Measurements from ENCODE around the gene D2HGDH.
"Not testable (repeated sequence)": the region's sequence is repeated elsewhere in the genome, so short reads cannot be mapped to it uniquely, and the experiment has no call there.

Gene D2HGDH

DNA sequence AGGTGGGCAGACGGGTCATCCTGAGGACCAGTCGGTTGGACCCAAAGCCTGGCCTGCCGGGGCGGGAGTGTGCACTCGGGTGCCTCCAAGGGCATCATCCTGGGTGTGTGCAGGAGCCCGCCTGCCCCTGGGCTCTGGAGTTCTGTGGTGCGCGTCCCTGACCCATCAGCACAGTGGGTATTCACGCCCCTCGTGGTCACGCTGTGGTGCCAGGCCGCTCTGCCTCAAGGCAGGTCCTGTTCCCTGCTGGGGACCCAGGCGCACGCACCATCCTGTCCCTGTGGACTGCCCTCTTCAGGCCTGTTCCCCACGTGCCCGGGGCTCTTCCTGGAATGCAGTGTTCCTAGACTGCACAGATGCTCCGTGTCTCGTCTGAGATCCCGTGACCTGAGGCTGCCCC is 14.3 kb upstream of the D2HGDH start:
- H3K27ac Mint-ChIP-seq, result no peak overlapping the region
- no peaks in the 10 kb centered on the region for H3K4me1 Mint-ChIP-seq
- no peak overlapping the region for H3K4me3 Mint-ChIP-seq
- no peaks in the 10 kb centered on the region for H3K9me3 Mint-ChIP-seq
- no peaks in the 10 kb centered on the region for H3K27me3 Mint-ChIP-seq
- peaks cover 13% of the 10 kb centered on the region for H3K36me3 Mint-ChIP-seq

DNA sequence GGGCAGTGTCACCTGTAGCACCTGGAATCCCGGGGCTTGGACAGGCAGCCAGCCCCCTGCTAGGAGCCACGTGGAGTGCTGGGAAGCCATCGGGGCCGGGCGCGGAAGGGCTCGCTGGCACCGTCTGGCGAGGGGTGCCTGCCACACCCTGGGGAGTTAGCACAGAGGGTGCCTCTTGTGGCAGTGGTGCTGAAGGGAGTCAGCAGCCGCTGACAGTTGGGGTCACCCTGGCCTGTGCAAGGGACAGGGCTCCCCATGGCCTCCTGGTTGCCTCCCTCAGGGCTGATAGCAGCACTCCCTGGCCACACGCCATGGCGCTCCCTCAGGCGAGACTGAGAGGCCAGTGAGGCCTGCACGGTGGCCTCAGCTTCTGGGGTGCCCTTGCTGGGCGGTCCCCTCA is 13.9 kb upstream of the D2HGDH start:
- Mint-ChIP-seq H3K27ac (no peak overlapping the region), H3K27me3 (no peaks in the 10 kb centered on the region), H3K9me3 (no peaks in the 10 kb centered on the region), H3K4me1 (no peaks in the 10 kb centered on the region), H3K4me3 (no peak overlapping the region), H3K36me3 (peaks cover 13% of the 10 kb centered on the region)

DNA sequence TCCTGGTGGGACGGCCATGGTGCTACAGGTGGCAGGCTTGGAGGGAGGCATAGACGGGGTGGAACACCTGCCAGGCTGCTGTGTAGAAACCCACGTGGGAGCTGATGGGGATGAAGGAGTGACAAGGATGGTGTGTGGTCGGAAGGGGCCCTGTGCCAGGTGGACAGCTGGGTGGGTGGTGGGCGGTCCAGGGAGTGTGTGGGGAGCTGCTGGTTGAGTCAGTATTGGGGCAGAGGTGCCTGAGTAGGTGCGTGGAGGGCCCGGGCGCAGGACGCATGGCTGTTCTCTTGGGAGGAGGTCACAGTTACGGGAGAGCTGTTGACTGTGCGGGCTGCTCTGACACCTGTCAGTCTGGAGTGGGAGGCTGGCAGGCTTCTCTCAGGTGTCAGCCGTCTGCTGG is 12.6 kb upstream of the D2HGDH start:
- H3K36me3 Mint-ChIP-seq, result peaks cover 10% of the 10 kb centered on the region
- H3K4me3 Mint-ChIP-seq, result no peak overlapping the region
- no peaks in the 10 kb centered on the region for H3K4me1 Mint-ChIP-seq
- no peaks in the 10 kb centered on the region for H3K9me3 Mint-ChIP-seq
- no peak overlapping the region for H3K27ac Mint-ChIP-seq
- H3K27me3 Mint-ChIP-seq, result no peaks in the 10 kb centered on the region

DNA sequence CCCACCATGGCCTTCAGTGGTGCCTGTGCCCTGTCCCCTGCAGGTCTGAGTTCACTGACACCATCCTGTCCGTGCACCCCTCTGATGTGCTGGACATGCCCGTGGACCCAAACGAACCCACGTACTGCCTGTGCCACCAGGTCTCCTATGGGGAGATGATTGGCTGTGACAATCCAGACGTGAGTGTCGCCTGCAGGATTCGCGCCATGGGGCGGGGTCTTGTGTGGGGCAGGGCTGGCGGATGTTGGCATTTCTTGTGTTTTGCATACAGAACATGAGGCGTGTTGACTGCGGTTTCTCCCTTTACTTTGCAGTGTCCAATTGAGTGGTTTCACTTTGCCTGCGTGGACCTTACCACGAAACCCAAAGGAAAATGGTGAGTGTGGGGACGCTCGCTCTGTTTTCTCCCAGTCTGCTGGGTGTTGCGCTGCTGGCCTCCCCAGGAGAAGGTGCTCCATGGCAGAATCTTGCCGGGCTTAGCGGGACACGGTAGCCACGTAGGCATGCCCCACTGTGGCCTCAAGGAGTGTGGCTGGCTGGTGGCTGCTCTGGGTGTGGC is 11.5 kb upstream of the D2HGDH start:
- Mint-ChIP-seq H3K4me1 (no peaks in the 10 kb centered on the region), H3K36me3 (peaks cover 7% of the 10 kb centered on the region), H3K27me3 (no peaks in the 10 kb centered on the region), H3K9me3 (no peaks in the 10 kb centered on the region), H3K4me3 (no peak overlapping the region), H3K27ac (no peak overlapping the region)

DNA sequence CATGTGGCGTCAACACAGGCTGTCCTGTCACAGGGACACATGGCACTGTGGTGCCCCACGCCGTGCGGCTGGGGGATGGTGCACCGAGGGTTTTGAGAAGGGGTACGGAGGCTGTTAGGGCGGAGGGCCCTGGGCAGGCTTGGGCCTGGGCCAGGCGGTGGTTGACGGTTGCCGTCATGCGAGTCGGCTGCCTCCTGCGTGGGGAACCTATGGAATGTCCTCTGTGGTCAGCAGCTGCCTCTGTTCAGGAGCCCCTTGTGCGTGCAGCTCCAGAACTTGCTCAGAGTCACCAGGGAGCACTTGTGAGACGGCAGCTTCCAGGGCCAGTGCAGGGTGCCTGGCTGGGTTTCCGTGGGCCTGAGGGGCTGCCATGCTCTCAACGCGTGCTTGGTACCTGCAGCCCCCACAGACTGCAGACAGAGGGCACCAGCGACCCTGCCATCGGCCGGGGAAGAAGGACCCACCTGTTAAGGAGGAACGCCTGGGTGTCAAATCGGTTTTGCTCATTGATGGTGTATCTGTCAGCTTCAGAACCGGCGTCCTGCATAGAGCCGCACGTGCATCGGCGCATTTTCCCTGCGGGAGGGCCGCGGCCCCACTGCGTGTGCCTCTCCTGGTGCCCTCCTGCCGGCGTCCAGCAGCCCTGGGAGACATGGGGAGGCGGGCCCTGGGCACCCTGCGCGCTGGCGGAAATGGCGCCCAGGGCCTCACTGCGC is 10.0 kb upstream of the D2HGDH start:
- no peak overlapping the region for H3K27ac Mint-ChIP-seq
- H3K27me3 Mint-ChIP-seq, result no peaks in the 10 kb centered on the region
- H3K36me3 Mint-ChIP-seq, result peaks cover 7% of the 10 kb centered on the region
- H3K4me3 Mint-ChIP-seq, result no peak overlapping the region
- H3K9me3 Mint-ChIP-seq, result no peaks in the 10 kb centered on the region
- no peaks in the 10 kb centered on the region for H3K4me1 Mint-ChIP-seq

DNA sequence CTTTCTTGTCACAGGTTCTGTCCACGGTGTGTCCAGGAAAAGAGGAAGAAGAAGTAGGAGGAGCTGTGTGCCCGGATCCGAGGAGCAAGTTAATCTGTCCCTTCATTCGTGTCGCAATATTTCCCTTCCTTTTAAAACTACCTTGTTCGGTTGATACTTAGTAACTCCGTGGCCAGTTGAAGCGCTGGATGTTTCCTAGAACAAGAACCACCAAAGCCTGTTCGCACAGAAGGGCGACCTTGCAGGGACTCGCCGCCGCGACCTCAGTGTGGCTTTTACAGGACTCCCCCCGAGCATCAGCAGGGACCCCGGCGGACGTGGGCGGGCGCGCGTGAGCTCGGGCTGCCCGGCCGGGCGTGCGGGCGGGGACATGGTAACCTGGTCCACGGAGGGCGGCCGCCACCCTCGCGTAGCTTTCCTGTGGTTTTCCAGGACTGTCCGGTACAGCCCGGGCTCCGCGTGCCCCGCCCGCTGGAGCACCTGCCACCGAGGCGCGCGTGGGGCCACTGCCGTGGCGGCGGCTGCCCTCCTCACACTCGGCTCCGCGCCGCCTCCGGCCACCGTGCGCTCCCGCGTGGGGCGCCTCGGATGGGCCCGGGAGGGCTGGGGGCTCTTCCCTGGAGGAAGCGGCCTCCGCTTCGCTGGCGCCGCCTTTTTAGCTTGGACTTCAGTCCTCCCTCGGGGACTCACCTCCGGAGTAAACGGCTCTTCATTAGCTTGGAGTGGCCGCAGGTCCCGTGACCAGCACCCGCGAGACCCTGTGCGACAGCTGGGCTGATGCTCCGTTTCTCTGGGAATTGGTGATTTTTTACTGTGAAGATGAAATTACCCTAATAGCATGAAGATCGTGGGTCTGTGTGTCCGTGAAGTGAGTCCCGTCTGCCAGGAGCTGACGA is 9.2 kb upstream of the D2HGDH start:
- Mint-ChIP-seq H3K27me3 (no peaks in the 10 kb centered on the region), H3K27ac (no peak overlapping the region), H3K36me3 (peaks cover 7% of the 10 kb centered on the region), H3K4me3 (no peak overlapping the region), H3K9me3 (no peaks in the 10 kb centered on the region), H3K4me1 (peaks cover 7% of the 10 kb centered on the region)

DNA sequence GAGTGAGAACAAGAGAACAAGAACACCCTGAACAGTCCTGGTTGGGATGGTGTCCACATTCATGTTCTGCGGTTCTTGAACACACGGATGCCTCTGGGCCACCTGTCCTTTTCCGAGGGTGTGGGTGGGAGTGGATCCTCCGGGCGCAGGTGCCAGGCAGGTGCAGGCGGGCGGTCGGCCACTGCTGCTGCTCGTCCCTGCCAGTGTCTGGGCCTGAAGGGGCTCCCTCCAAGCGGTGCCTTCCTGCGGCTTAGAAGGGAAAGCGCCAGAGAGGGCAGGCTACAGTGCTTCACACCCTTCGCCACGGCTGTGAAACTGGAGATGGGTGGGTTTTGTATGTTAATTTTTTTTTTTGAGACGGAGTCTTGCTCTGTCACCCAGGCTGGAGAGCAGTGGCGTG is 8.0 kb upstream of the D2HGDH start:
- Mint-ChIP-seq H3K27ac (no peak overlapping the region), H3K4me3 (no peak overlapping the region), H3K4me1 (peaks cover 16% of the 10 kb centered on the region), H3K27me3 (no peaks in the 10 kb centered on the region), H3K36me3 (peaks cover 5% of the 10 kb centered on the region), H3K9me3 (no peaks in the 10 kb centered on the region)

DNA sequence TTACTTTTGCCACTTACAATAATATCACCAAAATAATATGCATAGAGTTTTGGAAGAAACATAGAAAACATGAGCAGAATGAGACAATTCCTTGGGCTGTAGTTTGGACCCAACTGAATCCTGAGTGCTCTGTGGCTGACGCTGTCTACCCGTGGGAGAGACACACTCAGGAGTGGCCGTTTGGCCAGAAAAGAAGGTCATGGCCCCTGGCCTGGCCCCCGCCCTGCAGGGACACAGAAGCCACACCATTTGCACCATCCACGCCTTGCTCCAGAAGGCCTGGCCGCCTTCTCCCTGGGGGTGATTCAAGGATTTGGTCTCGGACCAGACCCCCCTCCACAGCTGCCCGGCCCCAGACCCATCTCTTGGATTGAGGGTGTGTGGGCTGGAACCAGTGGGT is 6.4 kb upstream of the D2HGDH start:
- Mint-ChIP-seq H3K4me1 (peaks cover 28% of the 10 kb centered on the region), H3K27me3 (no peaks in the 10 kb centered on the region), H3K36me3 (no peaks in the 10 kb centered on the region)

DNA sequence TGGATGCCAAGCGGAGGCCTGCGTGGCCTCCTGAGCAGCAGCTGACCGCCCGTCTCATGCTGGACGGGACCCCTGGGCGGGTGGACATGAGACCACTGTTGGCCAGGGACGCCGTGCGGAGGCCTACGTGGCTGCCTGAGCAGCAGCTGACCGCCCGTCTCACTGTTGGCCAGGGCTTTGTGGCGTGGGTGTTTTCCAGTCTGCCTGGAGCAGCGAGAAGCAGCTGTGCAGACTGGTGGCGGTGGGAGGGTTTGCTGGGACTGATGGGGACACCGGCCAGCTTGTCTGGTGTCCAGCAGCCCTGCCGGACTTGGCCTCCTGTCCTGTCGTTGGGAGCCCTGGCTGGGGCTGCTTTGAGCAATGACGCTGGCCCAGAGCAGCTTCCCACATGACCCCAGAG is 5.8 kb upstream of the D2HGDH start:
- Mint-ChIP-seq H3K36me3 (no peaks in the 10 kb centered on the region), H3K27ac (no peak overlapping the region), H3K4me3 (no peak overlapping the region), H3K4me1 (peaks cover 30% of the 10 kb centered on the region), H3K9me3 (no peaks in the 10 kb centered on the region), H3K27me3 (no peaks in the 10 kb centered on the region)

More for the DNA sequence above, 6.4 kb upstream of the D2HGDH start:
- no peak overlapping the region for H3K27ac Mint-ChIP-seq
- no peak overlapping the region for H3K4me3 Mint-ChIP-seq
- H3K9me3 Mint-ChIP-seq, result no peaks in the 10 kb centered on the region

DNA sequence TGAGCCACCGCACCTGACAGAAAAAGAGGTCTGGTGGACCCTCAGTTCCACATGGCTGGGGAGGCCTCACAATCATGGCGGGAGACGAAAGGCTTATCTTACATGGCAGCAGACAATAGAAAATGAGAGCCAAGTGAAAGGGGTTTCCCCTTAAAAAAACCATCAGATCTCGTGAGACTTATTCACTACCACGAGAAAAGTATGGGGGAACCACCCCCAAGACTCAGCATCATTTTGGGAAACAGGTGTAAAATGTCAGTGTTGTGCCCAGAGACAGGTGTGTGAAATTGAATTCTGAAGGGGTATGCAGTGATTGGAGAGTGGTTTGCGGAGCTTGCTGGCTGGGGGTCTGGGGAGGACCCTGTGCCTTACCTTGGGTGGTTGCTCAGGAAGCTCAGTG is 4.6 kb upstream of the D2HGDH start:
- Mint-ChIP-seq H3K9me3 (no peaks in the 10 kb centered on the region), H3K4me3 (peak overlapping the region; percentile 62), H3K36me3 (no peaks in the 10 kb centered on the region), H3K27me3 (no peaks in the 10 kb centered on the region), H3K27ac (no peak overlapping the region), H3K4me1 (peaks cover 30% of the 10 kb centered on the region)

DNA sequence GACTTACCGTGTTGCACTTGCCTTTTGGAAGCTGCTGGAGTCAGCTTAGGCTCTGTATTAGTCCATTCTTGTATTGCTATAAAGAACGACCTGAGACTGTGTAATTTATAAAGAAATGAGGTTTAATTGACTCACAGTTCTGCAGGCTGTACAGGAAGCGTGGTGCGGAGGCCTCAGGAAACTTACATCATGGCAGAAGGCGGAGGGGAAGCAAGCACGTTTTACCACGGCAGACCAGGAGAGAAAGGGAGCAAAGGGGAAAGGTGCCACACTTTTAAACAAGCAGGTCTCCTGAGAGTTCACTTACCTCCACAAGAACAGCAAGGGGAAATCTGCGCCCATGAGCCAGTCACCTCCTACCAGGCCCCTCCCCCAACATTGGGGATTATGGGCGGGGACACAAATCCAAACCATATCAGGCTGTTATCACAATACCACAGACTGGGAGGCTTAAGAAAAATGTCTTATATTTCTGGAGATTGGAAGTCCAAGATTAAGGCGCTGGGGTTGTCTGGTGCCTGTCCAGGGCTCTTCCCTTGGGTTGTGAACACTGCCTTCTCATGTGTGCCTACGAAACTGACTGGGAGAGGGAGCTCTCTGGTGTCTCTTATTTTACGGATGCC is 3.6 kb upstream of the D2HGDH start:
- Mint-ChIP-seq H3K27ac (peak overlapping the region; percentile 86), H3K27me3 (no peaks in the 10 kb centered on the region)

DNA sequence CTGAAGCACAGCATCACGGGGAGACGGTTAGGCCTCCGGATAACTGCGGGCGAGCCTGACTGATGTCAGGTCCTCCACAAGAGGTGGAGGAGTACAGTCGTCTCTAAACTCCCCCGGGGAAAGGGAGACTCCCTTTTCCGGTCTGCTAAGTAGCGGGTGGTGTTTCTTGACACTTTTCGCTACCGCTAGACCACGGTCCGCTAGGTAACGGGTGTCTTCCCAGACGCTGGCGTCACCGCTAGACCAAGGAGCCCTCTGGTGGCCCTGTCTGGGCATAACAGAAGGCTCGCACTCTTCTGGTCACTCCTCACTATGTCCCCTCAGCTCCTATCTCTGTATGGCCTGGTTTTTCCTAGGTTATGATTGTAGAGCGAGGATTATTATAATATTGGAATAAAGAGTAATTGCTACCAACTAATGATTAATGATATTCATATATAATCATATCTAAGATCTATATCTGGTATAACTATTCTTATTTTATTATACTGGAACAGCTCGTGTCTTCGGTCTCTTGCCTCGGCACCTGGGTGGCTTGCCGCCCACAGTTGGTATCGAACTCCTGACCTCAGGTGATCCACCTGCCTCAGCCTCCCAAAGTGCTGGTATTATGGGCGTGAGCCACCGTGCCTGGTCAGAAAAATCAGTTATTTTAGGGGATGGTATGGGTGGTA is 1.8 kb upstream of the D2HGDH start:
- H3K9me3 Mint-ChIP-seq, H3K27ac Mint-ChIP-seq: not testable (repeated sequence)
- peaks cover 39% of the 10 kb centered on the region for H3K4me1 Mint-ChIP-seq

More for the DNA sequence above, 3.6 kb upstream of the D2HGDH start:
- no peaks in the 10 kb centered on the region for H3K9me3 Mint-ChIP-seq
- peak overlapping the region; percentile 23 for H3K4me3 Mint-ChIP-seq
- no peaks in the 10 kb centered on the region for H3K36me3 Mint-ChIP-seq
- H3K4me1 Mint-ChIP-seq, result peaks cover 30% of the 10 kb centered on the region

DNA sequence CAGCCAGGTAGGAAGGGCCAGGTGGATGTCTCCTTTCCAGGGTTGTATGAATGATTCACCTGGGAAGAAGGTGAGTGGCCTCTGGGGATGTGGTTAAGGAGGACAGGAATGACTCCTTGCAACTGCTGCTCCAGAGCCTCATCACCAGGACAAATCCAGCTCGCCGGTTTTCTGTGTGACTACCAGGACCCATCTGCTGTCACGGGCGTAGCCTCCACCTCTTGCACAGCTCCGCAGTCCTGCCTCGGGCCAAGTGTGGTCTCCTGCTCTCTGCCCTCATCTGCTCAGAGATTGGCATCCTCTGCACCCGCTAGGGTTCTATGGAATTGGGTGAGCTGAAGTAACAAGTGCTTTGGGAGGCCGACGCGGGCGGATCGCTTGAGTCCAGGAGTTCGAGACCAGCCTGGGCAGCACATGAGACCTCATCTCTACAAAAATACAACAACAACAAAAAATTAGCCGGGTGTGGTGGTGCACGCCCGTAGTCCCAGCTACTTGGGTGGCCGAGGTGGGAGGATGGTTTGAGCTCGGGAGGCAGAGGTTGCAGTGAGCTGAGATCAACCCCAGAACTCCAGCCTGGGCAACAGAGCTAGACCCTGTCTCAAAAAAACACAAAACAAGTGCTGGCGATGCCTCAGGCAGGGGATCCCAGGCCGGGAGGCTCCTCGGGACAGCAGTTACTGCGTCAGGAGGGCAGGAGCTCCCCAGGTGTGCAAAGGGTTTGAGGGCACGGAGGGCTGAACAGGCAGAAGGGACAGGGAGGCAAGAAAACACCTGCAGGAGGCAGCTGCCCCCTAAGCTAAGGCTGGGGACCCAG is 831 bp upstream of the D2HGDH start:
- H3K4me1 Mint-ChIP-seq, result peaks cover 43% of the 10 kb centered on the region
- H3K27ac Mint-ChIP-seq, result peak overlapping the region; percentile 65
- H3K27me3 Mint-ChIP-seq, result no peaks in the 10 kb centered on the region

More for the DNA sequence above, 1.8 kb upstream of the D2HGDH start:
- H3K36me3 Mint-ChIP-seq, H3K27me3 Mint-ChIP-seq: not testable (repeated sequence)
- H3K4me3 Mint-ChIP-seq, result peak overlapping the region; percentile 27

DNA sequence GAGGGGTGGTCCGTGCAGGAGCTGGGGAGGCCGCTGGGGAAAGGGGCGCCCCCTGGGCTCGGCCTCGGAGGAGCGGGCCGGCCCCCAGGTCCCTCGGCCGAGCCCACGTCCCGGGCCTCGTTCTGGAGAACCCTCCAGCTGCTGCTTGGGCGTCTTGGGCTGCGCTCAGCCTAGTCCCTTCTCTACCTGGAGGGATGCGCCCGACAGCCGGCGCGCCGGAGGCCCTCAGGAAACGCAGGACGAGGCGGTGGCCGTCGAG is 293 bp upstream of the D2HGDH start:
- Mint-ChIP-seq H3K9me3 (no peaks in the 10 kb centered on the region), H3K27ac (no peak overlapping the region), H3K27me3 (no peaks in the 10 kb centered on the region), H3K36me3 (no peaks in the 10 kb centered on the region), H3K4me3 (peak overlapping the region; percentile 66), H3K4me1 (peaks cover 48% of the 10 kb centered on the region)

More for the DNA sequence above, 831 bp upstream of the D2HGDH start:
- H3K4me3 Mint-ChIP-seq, result peak overlapping the region; percentile 66
- H3K36me3 Mint-ChIP-seq, result no peaks in the 10 kb centered on the region
- no peaks in the 10 kb centered on the region for H3K9me3 Mint-ChIP-seq

DNA sequence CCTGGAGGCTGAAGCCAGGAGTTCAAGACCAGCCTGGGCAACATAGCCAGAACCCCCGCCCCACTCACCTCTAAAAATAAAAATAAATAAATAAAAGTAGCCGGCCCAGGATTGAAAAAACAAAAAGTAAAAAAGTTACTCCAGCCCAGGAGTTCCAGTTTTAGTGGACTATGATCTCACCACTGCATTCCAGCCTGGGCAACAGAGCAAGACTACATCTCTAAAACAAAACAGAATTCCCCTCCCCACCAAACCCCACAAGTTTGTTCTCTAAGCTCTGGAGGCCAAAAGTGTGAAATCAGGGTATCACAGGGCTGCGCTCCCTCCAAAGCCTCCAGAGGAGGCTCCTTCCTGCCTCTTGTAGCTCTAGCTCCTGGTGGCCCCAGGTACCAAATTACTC is 1.7 kb downstream of the D2HGDH start:
- no peaks in the 10 kb centered on the region for H3K9me3 Mint-ChIP-seq
- H3K4me1 Mint-ChIP-seq, result peaks cover 53% of the 10 kb centered on the region
- no peak overlapping the region for H3K27ac Mint-ChIP-seq
- H3K4me3 Mint-ChIP-seq, result peak overlapping the region; percentile 83
- no peaks in the 10 kb centered on the region for H3K36me3 Mint-ChIP-seq
- H3K27me3 Mint-ChIP-seq, result no peaks in the 10 kb centered on the region
